SK-N-SH (cell line): ENCODE results near the gene G6PC1.

Experiments
- CHD2 ChIP-seq: fragments of 150-350 bp; IDR thresholded peaks from 2 replicates; pipeline ENCODE4 v1.6.1; 2018; ENCODE audit warnings: low read length; ENCODE audit not compliant: partially characterized antibody
- ELF1 ChIP-seq: IDR thresholded peaks from 2 replicates; pipeline ENCODE4 v1.4.0; 2012
- FOXJ3 ChIP-seq: sonication (generic); formaldehyde crosslinking; IDR thresholded peaks from 2 replicates; pipeline ENCODE4 v1.5.1; 2020; ENCODE audit warnings: mild to moderate bottlenecking, missing genetic modification reagents
- GABPA ChIP-seq: IDR thresholded peaks from 2 replicates; pipeline ENCODE4 v1.4.0; 2012; ENCODE audit warnings: low read depth, mild to moderate bottlenecking
- JUND ChIP-seq: IDR thresholded peaks from 2 replicates; pipeline ENCODE4 v1.4.0; 2012
- POLR2AphosphoS5 ChIP-seq: IDR thresholded peaks from 2 replicates; pipeline ENCODE4 v1.6.1; 2012; ENCODE audit warnings: low read depth, low read length
- RAD21 ChIP-seq: IDR thresholded peaks from 2 replicates; pipeline ENCODE4 v1.6.1; 2012; ENCODE audit warnings: mild to moderate bottlenecking, low read length
- TAF1 ChIP-seq: IDR thresholded peaks from 2 replicates; pipeline ENCODE4 v1.6.1; 2012; ENCODE audit warnings: low read depth, mild to moderate bottlenecking, low read length, moderate library complexity, borderline replicate concordance
- YY1 ChIP-seq: IDR thresholded peaks from 2 replicates; pipeline ENCODE4 v1.4.0; 2012; ENCODE audit warnings: low read depth, mild to moderate bottlenecking
- TF ChIP-seq, protein P1 (sequence below): fragments of 200-600 bp; sonication (generic); IDR thresholded peaks from 2 replicates; pipeline ENCODE4 v1.6.1; 2017; ENCODE audit warnings: antibody characterized with exemption, mild to moderate bottlenecking, moderate library complexity
- TF ChIP-seq, protein P2 (sequence below): fragments of 150-350 bp; IDR thresholded peaks from 2 replicates; pipeline ENCODE4 v1.6.1; 2017; ENCODE audit warnings: antibody characterized with exemption, low read length, low read depth, borderline replicate concordance
- TF ChIP-seq, protein P3 (sequence below): IDR thresholded peaks from 2 replicates; pipeline ENCODE4 v1.4.0; 2012; ENCODE audit warnings: low read depth, borderline replicate concordance
- TF ChIP-seq, protein P4 (sequence below): IDR thresholded peaks from 2 replicates; pipeline ENCODE4 v1.6.1; 2012; ENCODE audit warnings: mild to moderate bottlenecking, low read depth, low read length, moderate library complexity
- TF ChIP-seq, protein P5 (sequence below): IDR thresholded peaks from 2 replicates; pipeline ENCODE4 v1.4.0; 2012; ENCODE audit warnings: low read depth

DNA sequence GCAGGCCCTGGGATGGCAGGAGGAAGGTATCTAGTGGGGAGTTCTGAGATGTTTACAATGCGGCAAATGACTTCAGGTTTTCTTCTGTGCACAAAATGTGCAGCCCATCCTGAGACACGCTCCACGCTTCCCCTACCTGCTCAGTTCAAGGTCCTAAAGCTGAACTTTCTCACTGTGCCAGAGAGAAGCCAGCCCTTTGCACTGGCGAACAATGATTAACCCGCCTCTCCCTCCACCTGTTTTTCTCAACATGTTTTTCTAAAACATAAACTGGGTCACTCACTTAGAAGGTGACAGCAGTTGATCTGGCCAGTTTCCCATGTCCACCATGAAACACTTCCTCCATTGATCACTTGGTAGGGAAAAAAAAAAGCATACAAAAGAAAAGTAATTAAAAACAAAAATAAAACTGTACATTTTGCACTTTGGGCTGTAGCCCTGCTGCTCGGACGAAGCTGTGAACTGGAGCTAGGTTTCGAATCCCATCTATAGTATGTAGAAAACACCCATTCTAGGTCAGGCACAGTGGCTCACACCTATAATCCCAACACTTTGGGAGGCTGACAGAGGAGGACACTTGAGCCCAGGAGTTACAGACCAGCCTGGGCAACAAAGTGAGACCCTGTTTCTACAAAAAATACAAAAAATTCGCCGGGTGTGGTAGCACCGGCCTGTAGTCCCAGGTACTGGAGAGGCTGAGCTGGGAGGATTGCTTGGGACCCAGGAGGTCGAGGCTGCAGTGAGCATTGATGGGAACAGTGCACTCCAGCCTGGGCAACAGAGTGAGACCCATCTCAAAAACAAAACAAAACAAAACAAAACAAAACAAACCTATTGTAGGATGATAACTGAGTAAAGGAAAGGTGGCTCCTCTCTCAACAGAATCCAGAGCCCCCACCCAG, 6.1 kb upstream of the G6PC1 start:
- TF ChIP-seq RAD21: no peak
- TF ChIP-seq, protein P1, sequence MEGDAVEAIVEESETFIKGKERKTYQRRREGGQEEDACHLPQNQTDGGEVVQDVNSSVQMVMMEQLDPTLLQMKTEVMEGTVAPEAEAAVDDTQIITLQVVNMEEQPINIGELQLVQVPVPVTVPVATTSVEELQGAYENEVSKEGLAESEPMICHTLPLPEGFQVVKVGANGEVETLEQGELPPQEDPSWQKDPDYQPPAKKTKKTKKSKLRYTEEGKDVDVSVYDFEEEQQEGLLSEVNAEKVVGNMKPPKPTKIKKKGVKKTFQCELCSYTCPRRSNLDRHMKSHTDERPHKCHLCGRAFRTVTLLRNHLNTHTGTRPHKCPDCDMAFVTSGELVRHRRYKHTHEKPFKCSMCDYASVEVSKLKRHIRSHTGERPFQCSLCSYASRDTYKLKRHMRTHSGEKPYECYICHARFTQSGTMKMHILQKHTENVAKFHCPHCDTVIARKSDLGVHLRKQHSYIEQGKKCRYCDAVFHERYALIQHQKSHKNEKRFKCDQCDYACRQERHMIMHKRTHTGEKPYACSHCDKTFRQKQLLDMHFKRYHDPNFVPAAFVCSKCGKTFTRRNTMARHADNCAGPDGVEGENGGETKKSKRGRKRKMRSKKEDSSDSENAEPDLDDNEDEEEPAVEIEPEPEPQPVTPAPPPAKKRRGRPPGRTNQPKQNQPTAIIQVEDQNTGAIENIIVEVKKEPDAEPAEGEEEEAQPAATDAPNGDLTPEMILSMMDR: no peak
- TF ChIP-seq POLR2AphosphoS5: no peak
- no peak for TF ChIP-seq JUND
- TF ChIP-seq, protein P2, sequence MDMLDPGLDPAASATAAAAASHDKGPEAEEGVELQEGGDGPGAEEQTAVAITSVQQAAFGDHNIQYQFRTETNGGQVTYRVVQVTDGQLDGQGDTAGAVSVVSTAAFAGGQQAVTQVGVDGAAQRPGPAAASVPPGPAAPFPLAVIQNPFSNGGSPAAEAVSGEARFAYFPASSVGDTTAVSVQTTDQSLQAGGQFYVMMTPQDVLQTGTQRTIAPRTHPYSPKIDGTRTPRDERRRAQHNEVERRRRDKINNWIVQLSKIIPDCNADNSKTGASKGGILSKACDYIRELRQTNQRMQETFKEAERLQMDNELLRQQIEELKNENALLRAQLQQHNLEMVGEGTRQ: no peak
- no peak for TF ChIP-seq YY1
- TF ChIP-seq, protein P3, sequence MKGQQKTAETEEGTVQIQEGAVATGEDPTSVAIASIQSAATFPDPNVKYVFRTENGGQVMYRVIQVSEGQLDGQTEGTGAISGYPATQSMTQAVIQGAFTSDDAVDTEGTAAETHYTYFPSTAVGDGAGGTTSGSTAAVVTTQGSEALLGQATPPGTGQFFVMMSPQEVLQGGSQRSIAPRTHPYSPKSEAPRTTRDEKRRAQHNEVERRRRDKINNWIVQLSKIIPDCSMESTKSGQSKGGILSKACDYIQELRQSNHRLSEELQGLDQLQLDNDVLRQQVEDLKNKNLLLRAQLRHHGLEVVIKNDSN: no peak
- no peak for TF ChIP-seq ELF1
- no peak for TF ChIP-seq GABPA
- TF ChIP-seq FOXJ3 (CRISPR knock-in tag): no peak
- TF ChIP-seq, protein P4, sequence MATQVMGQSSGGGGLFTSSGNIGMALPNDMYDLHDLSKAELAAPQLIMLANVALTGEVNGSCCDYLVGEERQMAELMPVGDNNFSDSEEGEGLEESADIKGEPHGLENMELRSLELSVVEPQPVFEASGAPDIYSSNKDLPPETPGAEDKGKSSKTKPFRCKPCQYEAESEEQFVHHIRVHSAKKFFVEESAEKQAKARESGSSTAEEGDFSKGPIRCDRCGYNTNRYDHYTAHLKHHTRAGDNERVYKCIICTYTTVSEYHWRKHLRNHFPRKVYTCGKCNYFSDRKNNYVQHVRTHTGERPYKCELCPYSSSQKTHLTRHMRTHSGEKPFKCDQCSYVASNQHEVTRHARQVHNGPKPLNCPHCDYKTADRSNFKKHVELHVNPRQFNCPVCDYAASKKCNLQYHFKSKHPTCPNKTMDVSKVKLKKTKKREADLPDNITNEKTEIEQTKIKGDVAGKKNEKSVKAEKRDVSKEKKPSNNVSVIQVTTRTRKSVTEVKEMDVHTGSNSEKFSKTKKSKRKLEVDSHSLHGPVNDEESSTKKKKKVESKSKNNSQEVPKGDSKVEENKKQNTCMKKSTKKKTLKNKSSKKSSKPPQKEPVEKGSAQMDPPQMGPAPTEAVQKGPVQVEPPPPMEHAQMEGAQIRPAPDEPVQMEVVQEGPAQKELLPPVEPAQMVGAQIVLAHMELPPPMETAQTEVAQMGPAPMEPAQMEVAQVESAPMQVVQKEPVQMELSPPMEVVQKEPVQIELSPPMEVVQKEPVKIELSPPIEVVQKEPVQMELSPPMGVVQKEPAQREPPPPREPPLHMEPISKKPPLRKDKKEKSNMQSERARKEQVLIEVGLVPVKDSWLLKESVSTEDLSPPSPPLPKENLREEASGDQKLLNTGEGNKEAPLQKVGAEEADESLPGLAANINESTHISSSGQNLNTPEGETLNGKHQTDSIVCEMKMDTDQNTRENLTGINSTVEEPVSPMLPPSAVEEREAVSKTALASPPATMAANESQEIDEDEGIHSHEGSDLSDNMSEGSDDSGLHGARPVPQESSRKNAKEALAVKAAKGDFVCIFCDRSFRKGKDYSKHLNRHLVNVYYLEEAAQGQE: no peak
- TF ChIP-seq CHD2: no peak
- no peak for TF ChIP-seq TAF1
- TF ChIP-seq, protein P5, sequence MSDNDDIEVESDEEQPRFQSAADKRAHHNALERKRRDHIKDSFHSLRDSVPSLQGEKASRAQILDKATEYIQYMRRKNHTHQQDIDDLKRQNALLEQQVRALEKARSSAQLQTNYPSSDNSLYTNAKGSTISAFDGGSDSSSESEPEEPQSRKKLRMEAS: no peak
